Mesangial cell (primary cell): ENCODE data around the gene NDUFB11. TPM values are rescaled to one million over a fixed set of nuclear protein-coding genes. Genes with fewer than 3 reads are reported as not detected.

Experiments used
- total RNA-seq: library from RNA; depleted of rRNA; stranded (reverse); fragments of >200 nt; gene quantifications from 2 replicates; pipeline ENCODE4 v1.2.3, GENCODE V29; 2015

NDUFB11 gene
- total RNA-seq, result 70.7 and 84.9 TPM in 2 replicates

DNA sequence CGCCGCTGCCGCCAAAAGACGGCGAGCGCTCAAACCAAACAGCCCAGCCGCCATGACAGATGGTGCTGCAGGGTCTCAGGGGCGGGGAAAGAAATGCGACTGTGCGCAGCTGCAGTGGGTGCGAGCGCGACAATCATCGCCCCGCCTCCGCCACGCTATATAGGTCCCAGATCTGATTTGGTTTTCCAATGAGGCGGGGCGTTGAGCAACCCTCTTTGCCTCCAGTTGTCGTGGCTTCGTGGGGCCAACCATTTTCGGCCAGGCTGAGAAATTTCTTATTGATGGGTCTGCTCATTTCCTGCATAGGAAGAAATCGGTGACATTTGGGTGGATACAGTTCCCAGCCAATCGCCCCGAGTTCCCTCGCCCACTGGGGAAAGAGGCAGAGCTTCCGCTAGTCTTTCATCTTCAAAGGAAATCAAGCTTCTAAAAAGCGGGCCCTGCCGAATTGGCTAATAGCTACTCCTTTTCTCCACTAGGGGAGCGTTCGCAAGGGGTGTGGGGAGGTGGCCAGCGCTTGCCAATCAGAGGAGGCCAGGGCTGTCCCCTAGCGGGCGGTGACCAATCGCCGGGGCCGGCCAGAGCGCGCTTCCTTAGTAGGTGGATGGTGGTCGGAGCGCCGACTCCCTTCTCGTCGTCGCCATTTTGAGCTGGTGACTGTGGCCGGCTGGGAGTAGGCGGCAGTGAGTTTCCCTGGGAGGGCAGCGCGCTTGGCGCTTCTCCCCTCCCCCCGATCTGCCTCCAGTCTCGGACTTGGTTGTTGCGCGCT is at the start of gene NDUFB11, which contains the start of gene RBM10:
Gene NDUFB11 (minus strand): TSS at position 77 of the 769 bp plus-strand sequence. CDS start 23 bp downstream, at position 54.
Gene RBM10 (plus strand): TSS at position 596 of the 769 bp plus-strand sequence. CDS start 2,261 bp downstream, outside the sequence.

DNA sequence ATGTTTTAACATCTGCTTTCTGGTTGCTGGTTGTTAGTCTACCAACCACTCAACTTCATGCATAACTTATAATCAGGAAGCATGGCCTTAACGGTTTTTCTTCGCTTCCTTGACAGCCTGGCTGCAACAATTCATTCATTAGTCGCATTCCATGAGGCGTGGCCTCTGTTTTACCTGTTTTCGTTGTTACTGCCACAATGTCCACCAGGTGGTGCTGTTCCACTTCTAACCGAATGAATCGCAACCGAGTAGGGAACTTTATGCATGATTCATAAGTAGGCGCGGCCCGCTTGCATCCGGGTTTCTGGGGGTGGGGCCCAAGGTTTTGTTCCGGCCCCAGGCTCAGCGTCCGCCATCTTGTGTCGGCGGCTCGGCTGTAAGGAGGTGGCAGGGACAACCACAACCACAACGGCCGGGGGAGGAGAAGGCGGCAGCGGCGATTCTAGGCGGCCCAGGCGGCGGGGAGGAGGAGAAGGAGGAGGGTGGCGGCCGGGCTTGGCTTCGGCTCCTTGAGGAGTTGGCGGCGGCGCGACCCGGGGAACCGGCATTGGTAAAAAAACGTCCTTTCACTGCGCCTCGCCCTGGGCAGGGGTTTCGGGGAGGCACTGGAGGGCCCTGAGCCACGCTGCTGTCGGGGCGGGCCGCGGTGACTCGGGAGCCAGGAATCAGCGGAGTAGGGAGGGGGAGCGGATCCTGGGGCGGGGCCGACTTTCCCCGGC is 49.1 kb upstream of the NDUFB11 start, which contains the start of gene UBA1:
Gene UBA1 (plus strand): TSS at position 355 of the 719 bp plus-strand sequence. CDS start 4,974 bp downstream, outside the sequence.

Other genes with a start within 250 kb of the NDUFB11 start
- gene JADE3, start 232.3 kb downstream of the NDUFB11 start, total RNA-seq, result 4.6 and 7.6 TPM in 2 replicates
- gene RGN, start 66.3 kb downstream of the NDUFB11 start, total RNA-seq, result 1.1 and 2.7 TPM in 2 replicates
- 41.1 and 55.9 TPM in 2 replicates for gene RBM10, start 519 bp upstream of the NDUFB11 start, total RNA-seq
- 218 and 285 TPM in 2 replicates for gene UBA1, start 49.1 kb upstream of the NDUFB11 start, total RNA-seq
- gene CDK16, start 74.0 kb upstream of the NDUFB11 start, total RNA-seq, result 133 and 154 TPM in 2 replicates
- gene USP11, start 88.3 kb upstream of the NDUFB11 start, total RNA-seq, result 38.9 and 49.7 TPM in 2 replicates
- gene ZNF157, start 225.9 kb upstream of the NDUFB11 start, total RNA-seq, result 0.13 and 0.33 TPM in 2 replicates